ENCODE measurements around the gene PTPRR.

GRCh38 chr12:70626180-70626579, 294.4 kb downstream of the PTPRR start:
- TF ChIP-seq CTCF (IDR thresholded peaks at IDR 0.05 in 8 of 11, conservative IDR thresholded peaks at IDR 0.05 in 3 of 11), result no peak
- no peak for TF ChIP-seq POLR2A (IDR thresholded peaks at IDR 0.05)
- TF ChIP-seq POLR2AphosphoS5 (IDR thresholded peaks at IDR 0.05), result no peak
